Stimulated activated naive CD8-positive, alpha-beta T cell treated with anti-CD3 and anti-CD28 coated beads, Interleukin-15, Interleukin-2, amounts not matched to agents 100 ng/mL and 50 ng/mL, for 24 hours (primary cell): Measurements from ENCODE around the gene KRTAP5-8.
"Not testable (repeated sequence)": the region's sequence is repeated elsewhere in the genome, so short reads cannot be mapped to it uniquely, and the experiment has no call there.

ENCODE experiments used
- H3K27ac Mint-ChIP-seq: one replicate; pipeline ENCODE4 v1.8.0; 2021; ENCODE audit warnings: mild to moderate bottlenecking, mixed read lengths
- H3K27me3 Mint-ChIP-seq: one replicate; pipeline ENCODE4 v1.8.0; 2021; ENCODE audit warnings: mixed read lengths
- H3K36me3 Mint-ChIP-seq: one replicate; pipeline ENCODE4 v1.8.0; 2021; ENCODE audit warnings: low read depth, mixed read lengths
- H3K4me1 Mint-ChIP-seq: one replicate; pipeline ENCODE4 v1.8.0; 2021; ENCODE audit warnings: low read depth, mixed read lengths
- H3K4me3 Mint-ChIP-seq: one replicate; pipeline ENCODE4 v1.8.0; 2021; ENCODE audit warnings: mild to moderate bottlenecking, mixed read lengths
- H3K9me3 Mint-ChIP-seq: one replicate; pipeline ENCODE4 v1.8.0; 2021; ENCODE audit warnings: mixed read lengths

KRTAP5-8 gene

GRCh38 chr11:71588314-71588713, 50.5 kb downstream of the KRTAP5-8 start:
- H3K4me3 Mint-ChIP-seq, H3K27ac Mint-ChIP-seq, H3K36me3 Mint-ChIP-seq, H3K4me1 Mint-ChIP-seq, H3K9me3 Mint-ChIP-seq: not testable (repeated sequence)
- H3K27me3 Mint-ChIP-seq, result peaks cover 13% of the 10 kb centered on the region
